Measurements from ENCODE around the gene DLG2.

The DLG2 gene

GRCh38 chr11:85444479-85444878, 182.7 kb downstream of the DLG2 start:
- DNase-seq (ENCODE audit: low read depth) = no peak
- H3K4me3 ChIP-seq (ENCODE audit: low read length) = no peak overlapping the region
- TF ChIP-seq CTCF (IDR thresholded peaks at IDR 0.05; ENCODE audit: insufficient read depth, low read depth, low read length, missing control alignments) = no peak

DNA sequence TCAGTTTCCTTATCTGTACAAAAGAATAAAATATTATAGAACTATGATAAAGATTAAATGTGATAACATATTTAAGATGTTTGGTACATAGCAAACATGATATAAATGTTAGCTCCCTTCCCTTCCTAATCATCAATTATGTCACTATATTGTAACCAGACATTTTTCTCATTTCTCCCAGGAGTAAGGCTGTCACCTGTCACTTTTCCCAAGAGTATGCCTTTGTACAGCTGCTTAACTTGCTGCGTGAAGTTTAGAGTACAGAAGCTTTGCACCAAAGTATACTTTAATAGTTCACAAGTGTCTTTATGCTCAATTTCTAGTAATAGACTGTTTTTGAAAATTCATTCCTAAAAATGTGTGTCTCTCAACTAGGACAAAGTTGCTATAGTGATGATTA, 186.9 kb downstream of the DLG2 start:
- no peak for DNase-seq (ENCODE audit: low read depth)
- H3K4me3 ChIP-seq (ENCODE audit: low read length) = no peak overlapping the region
- TF ChIP-seq CTCF (IDR thresholded peaks at IDR 0.05; ENCODE audit: insufficient read depth, low read depth, low read length, missing control alignments) = no peak

DNA sequence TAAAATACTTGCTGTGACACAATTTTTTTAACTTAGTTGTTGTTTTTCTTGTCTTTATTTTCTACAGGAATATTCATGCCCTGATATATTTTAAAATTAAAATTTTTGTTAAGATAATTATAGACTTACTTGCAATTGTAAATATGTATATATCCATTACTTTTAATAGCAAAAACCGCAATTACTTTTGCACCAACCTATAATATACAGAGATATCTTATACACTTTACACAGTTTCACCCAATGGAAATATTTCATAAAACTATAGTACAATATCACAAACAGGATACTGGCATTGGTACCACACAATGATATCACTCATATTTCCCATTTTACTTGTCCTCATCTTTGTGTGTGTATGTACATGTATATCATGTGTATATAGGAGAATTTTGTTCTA, 188.8 kb downstream of the DLG2 start:
- no peak for TF ChIP-seq CTCF (IDR thresholded peaks at IDR 0.05; ENCODE audit: insufficient read depth, low read depth, low read length, missing control alignments)
- H3K4me3 ChIP-seq (ENCODE audit: low read length) = no peak overlapping the region
- DNase-seq (ENCODE audit: low read depth) = no peak

DNA sequence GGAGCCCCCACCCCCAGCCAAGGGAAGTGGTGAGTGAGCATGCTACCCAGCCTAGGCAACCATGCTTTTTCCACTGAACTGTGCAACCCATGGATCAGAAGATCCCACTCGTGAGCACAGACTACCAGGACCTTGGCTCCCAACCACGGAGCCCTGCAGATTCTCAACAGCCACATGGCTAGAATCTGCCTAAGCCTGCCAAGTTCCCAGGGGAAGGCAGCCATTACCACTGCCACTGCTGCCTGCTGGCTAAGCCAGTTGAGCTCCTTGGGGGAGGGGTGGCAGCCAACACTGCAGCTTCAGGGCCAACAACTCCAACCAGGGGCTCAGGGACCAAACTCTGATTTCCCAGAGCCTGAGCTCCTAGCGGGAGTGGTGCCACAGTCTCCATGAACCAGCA, 195.8 kb downstream of the DLG2 start:
- no peak for TF ChIP-seq CTCF (IDR thresholded peaks at IDR 0.05; ENCODE audit: insufficient read depth, low read depth, low read length, missing control alignments)
- DNase-seq (ENCODE audit: low read depth) = no peak
- H3K4me3 ChIP-seq (ENCODE audit: low read length) = no peak overlapping the region

DNA sequence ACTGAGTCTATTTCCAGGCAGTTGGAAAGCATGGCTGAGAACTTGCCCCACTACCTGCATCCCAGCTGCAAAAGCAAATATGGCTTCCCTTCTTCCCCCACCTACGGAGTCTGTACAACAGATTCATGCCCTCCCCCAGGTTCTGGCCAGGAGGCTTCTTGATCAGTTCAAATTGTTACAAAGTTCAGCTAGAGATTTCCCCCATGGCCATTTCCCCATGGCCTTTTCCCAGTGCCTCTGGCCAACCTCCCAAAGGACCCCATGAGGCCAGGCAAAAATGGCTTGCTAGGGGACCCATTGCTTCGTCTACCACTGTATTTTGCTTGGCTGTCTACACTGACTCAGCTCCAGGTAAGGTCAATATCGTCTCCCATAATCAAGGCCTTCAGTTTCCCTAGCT, 203.3 kb downstream of the DLG2 start:
- DNase-seq (ENCODE audit: low read depth) = no peak
- no peak overlapping the region for H3K4me3 ChIP-seq (ENCODE audit: low read length)
- TF ChIP-seq CTCF (IDR thresholded peaks at IDR 0.05; ENCODE audit: insufficient read depth, low read depth, low read length, missing control alignments) = no peak

- no peak overlapping the region for H3K4me3 ChIP-seq (ENCODE audit: low read length)
- no peak for TF ChIP-seq CTCF (IDR thresholded peaks at IDR 0.05; ENCODE audit: insufficient read depth, low read depth, low read length, missing control alignments)
Measured at GRCh38 chr11:85423316-85423715, 203.8 kb downstream of the DLG2 start.

DNA sequence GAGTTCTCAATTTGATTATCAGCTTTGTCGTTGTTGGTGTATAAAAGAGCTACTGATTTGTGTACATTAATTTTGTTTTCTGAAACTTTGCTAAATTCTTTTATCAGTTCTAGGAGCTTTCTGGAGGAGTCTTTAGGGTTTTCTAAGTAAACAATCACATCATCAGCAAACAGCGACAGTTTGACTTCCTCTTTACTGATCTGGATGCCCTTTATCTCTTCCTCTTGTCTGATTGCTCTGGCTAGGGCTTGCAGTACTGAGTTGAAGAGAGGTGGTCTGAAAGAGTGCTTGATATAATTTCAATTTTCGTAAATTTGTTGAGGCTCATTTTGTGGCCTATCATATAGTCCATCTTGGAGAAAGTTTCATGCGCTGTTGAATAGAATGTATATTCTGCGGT, 213.0 kb downstream of the DLG2 start:
- DNase-seq (ENCODE audit: low read depth) = no peak
- TF ChIP-seq CTCF (IDR thresholded peaks at IDR 0.05; ENCODE audit: insufficient read depth, low read depth, low read length, missing control alignments) = no peak
- no peak overlapping the region for H3K4me3 ChIP-seq (ENCODE audit: low read length)

More at GRCh38 chr11:85423316-85423715, 203.8 kb downstream of the DLG2 start:
- no peak for DNase-seq (ENCODE audit: low read depth)

All from epithelial cell of esophagus (primary cell).